GM18519 (cell line): ENCODE results near the gene PNMA8A.

Experiments used
- ATAC-seq: cut with Tn5 transposase; IDR thresholded peaks from one replicate; pipeline ENCODE4 v1.9.1; 2021; ENCODE audit warnings: mild to moderate bottlenecking, moderate library complexity; ENCODE audit not compliant: unreplicated experiment, low FRiP score

PNMA8A gene

GRCh38 chr19:46493236-46494145 is 22.1 kb upstream of the PNMA8A start:
- ATAC-seq = no peak

GRCh38 chr19:46492841-46493235 is 21.5 kb upstream of the PNMA8A start:
- no peak for ATAC-seq

GRCh38 chr19:46491975-46492682 is 20.8 kb upstream of the PNMA8A start:
- no peak for ATAC-seq

GRCh38 chr19:46490774-46491173 is 19.4 kb upstream of the PNMA8A start:
- ATAC-seq = no peak

GRCh38 chr19:46489445-46490272 is 18.3 kb upstream of the PNMA8A start:
- no peak for ATAC-seq

- no peak for ATAC-seq
These were observed 17.2 kb upstream of the PNMA8A start for GRCh38 chr19:46488551-46488950.

- no peak for ATAC-seq
These were observed 16.6 kb upstream of the PNMA8A start for GRCh38 chr19:46487802-46488445.

GRCh38 chr19:46487178-46487801 is 15.9 kb upstream of the PNMA8A start:
- ATAC-seq = no peak

- no peak for ATAC-seq
These were observed 15.0 kb upstream of the PNMA8A start for GRCh38 chr19:46486358-46486757.

- no peak for ATAC-seq
These were observed 13.3 kb upstream of the PNMA8A start for GRCh38 chr19:46484656-46485055.

- no peak for ATAC-seq
These were observed 11.3 kb upstream of the PNMA8A start for GRCh38 chr19:46482631-46483030.

- no peak for ATAC-seq
These were observed 10.6 kb upstream of the PNMA8A start for GRCh38 chr19:46481947-46482346.

- ATAC-seq = no peak
These were observed 10.0 kb upstream of the PNMA8A start for GRCh38 chr19:46481223-46481848.

- no peak for ATAC-seq
These were observed 9.1 kb upstream of the PNMA8A start for GRCh38 chr19:46480415-46480814.

GRCh38 chr19:46478356-46478986 is 7.1 kb upstream of the PNMA8A start:
- no peak for ATAC-seq

- ATAC-seq = no peak
These were observed 4.6 kb upstream of the PNMA8A start for GRCh38 chr19:46475986-46476385.

- no peak for ATAC-seq
These were observed 2.8 kb upstream of the PNMA8A start for GRCh38 chr19:46474211-46474610.

GRCh38 chr19:46472592-46472991 is 1.2 kb upstream of the PNMA8A start:
- ATAC-seq = no peak
